ENCODE measurements around the gene EGFL8.
"Not testable (repeated sequence)": the region's sequence is repeated elsewhere in the genome, so short reads cannot be mapped to it uniquely, and the experiment has no call there.

The EGFL8 gene

GRCh38 chr6:32164295-32164694 lies at the start of gene EGFL8:
EGFL8 (plus strand) TSS chr6:32164595; CDS start chr6:32166166, 1,571 bp downstream.
- DNase-seq: no peak

- no peak for DNase-seq
Observed at GRCh38 chr6:32114796-32115195, 49.6 kb upstream of the EGFL8 start.

- no peak for DNase-seq
Observed at GRCh38 chr6:32115623-32116022, 48.8 kb upstream of the EGFL8 start.

- DNase-seq: no peak
Observed at GRCh38 chr6:32116674-32117073, 47.7 kb upstream of the EGFL8 start.

- no peak for DNase-seq
Observed at GRCh38 chr6:32117461-32117860, 46.9 kb upstream of the EGFL8 start.

GRCh38 chr6:32118782-32119628 lies 45.4 kb upstream of the EGFL8 start:
- peak; percentile 61 for DNase-seq

GRCh38 chr6:32120573-32121059 lies 43.8 kb upstream of the EGFL8 start:
- DNase-seq: no peak

DNA sequence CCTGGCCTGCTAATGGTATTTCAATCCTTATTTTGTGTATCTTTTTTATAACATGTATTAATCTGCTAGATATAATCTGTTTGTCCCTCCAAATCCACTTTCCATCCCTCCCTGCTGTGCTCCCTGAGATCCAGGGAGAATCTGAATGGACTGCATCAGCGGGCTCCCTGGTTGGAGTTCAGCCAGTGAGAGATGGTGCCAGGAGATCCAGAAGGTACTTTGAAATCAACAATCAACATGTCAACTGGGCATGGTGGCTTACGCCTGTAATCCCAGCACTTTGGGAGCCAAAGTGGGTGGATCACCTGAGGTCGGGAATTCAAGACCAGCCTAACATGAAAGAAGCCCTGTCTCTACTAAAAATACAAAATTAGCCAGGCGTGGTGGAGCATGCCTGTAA lies 40.7 kb upstream of the EGFL8 start:
- no peak for DNase-seq

GRCh38 chr6:32126880-32127279 lies 37.5 kb upstream of the EGFL8 start:
- no peak for DNase-seq

- DNase-seq: no peak
Observed at GRCh38 chr6:32127409-32127716, 37.0 kb upstream of the EGFL8 start.

DNA sequence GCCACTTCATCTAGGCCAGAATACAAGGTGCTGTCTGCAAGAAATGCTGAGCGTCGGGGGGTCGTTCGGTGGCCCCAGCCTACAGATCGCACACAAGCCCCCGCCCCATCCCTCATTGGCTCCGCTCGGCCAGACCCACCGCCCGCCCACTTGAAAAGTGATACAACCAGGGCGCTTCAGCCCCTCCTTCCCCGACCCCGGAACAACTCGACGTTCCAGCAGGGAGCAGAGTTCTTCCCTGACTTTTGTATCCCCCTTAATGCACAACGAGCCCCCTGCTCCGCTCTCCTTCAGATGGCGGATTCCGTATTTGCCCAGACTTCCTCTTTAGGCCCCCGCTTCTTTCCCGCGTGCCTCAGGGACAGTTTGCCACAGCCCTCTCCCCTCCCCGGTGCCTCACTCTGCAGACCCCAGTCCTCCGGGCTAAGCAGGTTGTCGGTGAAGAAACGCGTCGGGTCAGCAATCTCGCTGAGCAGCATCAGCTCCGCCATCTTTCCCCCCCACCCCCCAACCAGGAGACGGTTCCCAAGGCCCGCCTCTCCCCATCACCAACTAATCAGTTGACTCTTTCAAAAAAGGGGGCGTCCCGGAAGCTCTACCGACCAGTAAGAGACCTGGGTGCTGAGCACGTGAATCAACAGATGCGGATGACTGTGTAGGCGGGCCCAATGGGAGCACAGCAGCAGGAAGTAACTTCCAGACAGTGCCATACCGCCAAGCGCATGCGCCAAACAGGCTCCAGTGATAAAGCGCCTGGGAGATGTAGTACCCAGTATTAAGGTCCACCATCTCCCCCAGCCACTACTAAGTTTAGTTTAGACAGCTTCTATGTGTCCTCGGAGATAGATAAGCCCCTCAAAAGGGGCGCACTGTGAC lies 36.4 kb upstream of the EGFL8 start, which contains the start of gene ATF6B:
ATF6B (minus strand) TSS at position 530 of the 876 bp plus-strand sequence; CDS start at position 491, 39 bp downstream.
- DNase-seq: peak; percentile 92

GRCh38 chr6:32128751-32129296 lies 35.6 kb upstream of the EGFL8 start:
- no peak for DNase-seq

GRCh38 chr6:32129297-32130088 lies 34.9 kb upstream of the EGFL8 start:
- DNase-seq: no peak

DNA sequence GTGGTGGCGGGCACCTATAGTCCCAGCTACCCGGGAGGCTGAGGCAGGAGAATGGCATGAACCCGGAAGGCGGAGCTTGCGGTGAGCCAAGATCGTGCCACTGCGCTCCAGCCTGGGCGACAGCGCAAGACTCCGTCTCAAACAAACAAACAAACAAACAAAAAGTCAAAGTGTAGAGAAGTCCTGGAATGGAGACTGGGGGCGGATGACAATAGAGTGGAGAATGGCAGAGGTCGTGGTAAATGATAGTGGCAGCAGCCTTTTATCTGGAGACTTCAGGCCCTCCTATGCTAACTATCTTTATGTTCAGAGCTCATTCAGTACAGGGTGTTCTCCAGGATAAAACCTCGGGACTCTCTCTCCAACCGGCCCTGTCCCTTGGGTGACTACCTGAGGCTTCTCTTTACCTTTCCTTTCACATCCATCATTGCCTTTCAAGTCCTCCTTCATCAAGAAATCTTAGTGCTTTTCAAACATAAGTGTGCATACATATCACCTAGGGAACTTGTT lies 32.9 kb upstream of the EGFL8 start:
- DNase-seq: no peak

DNA sequence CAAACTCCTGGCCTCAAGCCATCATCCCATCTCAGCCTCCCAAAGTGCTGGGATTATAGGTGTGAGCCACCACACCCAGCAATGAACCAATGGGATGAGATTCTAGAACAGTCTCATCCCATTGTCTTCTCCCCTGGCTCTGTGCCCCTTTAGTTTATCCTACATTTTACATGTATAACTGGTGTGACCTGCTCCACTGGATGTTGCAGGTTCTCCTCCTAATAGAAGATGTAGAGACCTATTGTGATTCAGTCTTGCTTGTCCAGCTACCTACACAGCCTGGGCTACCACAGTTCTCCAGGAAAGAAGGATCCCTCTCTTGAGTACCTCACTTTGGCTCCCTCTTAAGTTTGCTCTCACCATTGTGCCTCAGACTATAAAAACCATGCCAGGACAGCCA lies 32.3 kb upstream of the EGFL8 start:
- DNase-seq: no peak

- no peak for DNase-seq
Observed at GRCh38 chr6:32133786-32134185, 30.6 kb upstream of the EGFL8 start.

DNA sequence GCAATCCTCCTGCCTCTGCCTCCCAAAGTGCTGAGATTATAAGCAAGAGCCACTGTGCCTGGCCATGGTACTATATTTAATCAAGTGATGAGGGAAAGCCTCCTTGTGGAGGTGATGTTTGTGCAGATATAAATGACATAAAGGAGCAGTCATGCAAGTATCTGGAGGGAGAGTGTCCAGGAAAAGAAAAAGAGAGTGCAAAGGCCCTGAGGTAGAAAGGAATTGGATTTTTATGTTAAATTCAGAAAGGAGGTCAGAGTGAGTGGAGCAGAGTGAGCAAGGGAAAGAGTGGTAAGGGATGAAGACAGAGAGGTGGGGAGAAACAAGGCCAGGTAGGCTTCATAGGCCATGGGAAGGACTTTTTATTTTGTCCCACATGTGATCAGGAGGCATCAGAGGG lies 26.9 kb upstream of the EGFL8 start:
- DNase-seq: no peak

GRCh38 chr6:32139590-32139989 lies 24.8 kb upstream of the EGFL8 start:
- DNase-seq: no peak

- DNase-seq: no peak
Observed at GRCh38 chr6:32140420-32141046, 23.9 kb upstream of the EGFL8 start.

DNA sequence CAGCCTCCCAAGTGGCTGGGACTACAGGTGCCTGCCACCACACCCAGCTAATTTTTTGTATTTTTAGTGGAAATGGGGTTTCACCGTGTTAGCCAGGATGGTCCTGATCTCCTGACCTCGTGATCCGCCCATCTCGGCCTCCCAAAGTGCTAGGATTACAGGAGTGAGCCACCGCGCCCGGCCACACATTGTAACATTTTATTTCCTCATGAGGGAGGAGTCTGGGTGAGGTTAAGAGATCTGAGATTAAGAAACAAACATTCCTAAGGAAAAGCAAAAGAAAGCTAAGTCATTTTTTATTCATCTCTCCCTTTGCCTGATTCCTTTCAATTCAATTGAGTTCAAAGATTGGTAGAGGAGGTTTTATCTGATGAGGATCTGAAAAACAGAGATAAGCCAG lies 20.2 kb upstream of the EGFL8 start:
- DNase-seq: not testable (repeated sequence)

GRCh38 chr6:32146287-32146686 lies 18.1 kb upstream of the EGFL8 start:
- no peak for DNase-seq

DNA sequence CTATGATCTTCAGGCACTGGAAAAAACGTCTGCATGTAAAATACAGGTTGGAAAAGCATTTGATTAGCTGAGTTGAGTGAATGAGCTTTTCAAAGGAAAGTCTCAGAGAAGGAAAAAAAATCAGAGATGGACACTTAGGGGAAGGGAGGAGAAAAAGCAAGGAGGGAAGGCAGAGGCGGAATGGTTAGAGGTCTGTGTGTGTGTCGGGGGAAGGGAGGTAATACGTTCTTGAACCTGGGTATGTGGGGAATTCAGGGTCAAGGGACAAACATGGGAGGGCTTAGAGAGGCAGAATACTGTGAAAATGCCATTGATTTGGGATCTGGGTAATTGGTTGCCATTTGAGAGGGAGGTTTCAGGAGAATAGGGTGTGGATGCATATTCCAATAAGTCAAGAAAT lies 17.7 kb upstream of the EGFL8 start:
- DNase-seq: no peak

Data from activated CD4-positive, CD25-positive, alpha-beta regulatory T cell treated with anti-CD3 and anti-CD28 coated beads, Interleukin-2, amount 50 U/mL, for 72 hours (primary cell).